NCI-H146 treated with DMSO at 0.1 percent for 48 hours (cell line): ENCODE data around the gene TAF11.
"Not testable (repeated sequence)": the region's sequence is repeated elsewhere in the genome, so short reads cannot be mapped to it uniquely, and the experiment has no call there.

ENCODE experiments used
- DNase-seq: peaks from one replicate; lab custom pipeline; 2025; ENCODE audit not compliant: unreplicated experiment; lab: John Stamatoyannopoulos, UW

Gene TAF11

GRCh38 chr6:34887753-34888513 lies at the start of gene TAF11:
TSS of gene TAF11 (minus strand) at chr6:34888042. CDS start at chr6:34887957, 85 bp downstream.
- DNase-seq, result peak; percentile 83

- no peak for DNase-seq
Measured at GRCh38 chr6:34934516-34934915, 46.7 kb upstream of the TAF11 start.

- DNase-seq, result not testable (repeated sequence)
Measured at GRCh38 chr6:34932202-34932601, 44.4 kb upstream of the TAF11 start.

- no peak for DNase-seq
Measured at GRCh38 chr6:34930221-34930620, 42.4 kb upstream of the TAF11 start.

GRCh38 chr6:34929241-34929978 lies 41.6 kb upstream of the TAF11 start:
- no peak for DNase-seq

- DNase-seq, result no peak
Measured at GRCh38 chr6:34928695-34929094, 40.9 kb upstream of the TAF11 start.

GRCh38 chr6:34928220-34928619 lies 40.4 kb upstream of the TAF11 start:
- no peak for DNase-seq

GRCh38 chr6:34926655-34927054 lies 38.8 kb upstream of the TAF11 start:
- no peak for DNase-seq

- no peak for DNase-seq
Measured at GRCh38 chr6:34924831-34925625, 37.2 kb upstream of the TAF11 start.

- no peak for DNase-seq
Measured at GRCh38 chr6:34922177-34922663, 34.4 kb upstream of the TAF11 start.

- DNase-seq, result no peak
Measured at GRCh38 chr6:34920097-34920496, 32.3 kb upstream of the TAF11 start.

GRCh38 chr6:34919651-34920050 lies 31.8 kb upstream of the TAF11 start:
- DNase-seq, result no peak

GRCh38 chr6:34917626-34918285 lies 29.9 kb upstream of the TAF11 start:
- no peak for DNase-seq

- DNase-seq, result no peak
Measured at GRCh38 chr6:34916348-34916967, 28.6 kb upstream of the TAF11 start.

- DNase-seq, result no peak
Measured at GRCh38 chr6:34914358-34914757, 26.5 kb upstream of the TAF11 start.

- DNase-seq, result no peak
Measured at GRCh38 chr6:34912715-34913464, 25.0 kb upstream of the TAF11 start.

GRCh38 chr6:34911822-34912221 lies 24.0 kb upstream of the TAF11 start:
- no peak for DNase-seq

GRCh38 chr6:34909320-34909883 lies 21.6 kb upstream of the TAF11 start:
- DNase-seq, result no peak

- no peak for DNase-seq
Measured at GRCh38 chr6:34908194-34908593, 20.4 kb upstream of the TAF11 start.
